KOPT-K1 (cell line): ENCODE measurements around the gene RPAP2.
"Not testable (repeated sequence)": the region's sequence is repeated elsewhere in the genome, so short reads cannot be mapped to it uniquely, and the experiment has no call there.

Source experiments
- H3K27ac ChIP-seq: fragments of 200-600 bp; sonication (generic); 2 replicates; pipeline ENCODE4 v1.5.1; 2016; ENCODE audit warnings: antibody characterized with exemption, mild to moderate bottlenecking, low read depth, low read length; ENCODE audit not compliant: poor library complexity, severe bottlenecking
- H3K36me3 ChIP-seq: fragments of 200-600 bp; sonication (generic); 2 replicates; pipeline ENCODE4 v1.5.1; 2017; ENCODE audit warnings: antibody characterized with exemption, mild to moderate bottlenecking, low read length, moderate library complexity; ENCODE audit not compliant: insufficient read depth
- H3K9me3 ChIP-seq: fragments of 200-600 bp; sonication (generic); 2 replicates; pipeline ENCODE4 v1.5.1; 2017; ENCODE audit warnings: antibody characterized with exemption, low read length, mild to moderate bottlenecking; ENCODE audit not compliant: insufficient read depth, poor library complexity, severe bottlenecking

The RPAP2 gene

GRCh38 chr1:92346866-92347640, 48.2 kb downstream of the RPAP2 start:
- H3K36me3 ChIP-seq, result peaks cover 63% of the 10 kb centered on the region
- peaks cover under 1% of the 10 kb centered on the region for H3K9me3 ChIP-seq
- H3K27ac ChIP-seq, result no peak overlapping the region

GRCh38 chr1:92352856-92353255, 54.0 kb downstream of the RPAP2 start:
- Histone ChIP-seq H3K27ac (no peak overlapping the region), H3K36me3 (peaks cover 67% of the 10 kb centered on the region), H3K9me3 (peaks cover 13% of the 10 kb centered on the region)

DNA sequence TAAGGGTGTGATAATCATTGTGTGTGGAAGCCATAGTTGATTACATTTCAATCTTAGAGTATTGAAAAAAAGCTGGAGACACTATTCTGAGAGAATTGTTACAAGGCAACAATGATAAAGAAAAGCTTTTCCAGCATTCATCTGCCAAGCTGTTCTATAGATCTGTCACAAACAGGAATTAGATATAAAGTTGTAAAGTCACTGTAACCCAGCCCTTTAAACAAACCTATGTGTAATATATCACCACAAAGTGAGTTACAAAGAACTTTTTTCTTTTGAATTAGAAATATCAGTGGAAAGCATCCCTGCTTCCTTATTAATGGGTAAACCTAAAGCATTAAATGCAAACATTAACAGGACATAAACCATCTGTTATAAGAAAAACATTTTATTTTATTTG, 55.4 kb downstream of the RPAP2 start:
- H3K36me3 ChIP-seq, result peaks cover 70% of the 10 kb centered on the region
- H3K9me3 ChIP-seq, result peaks cover 13% of the 10 kb centered on the region
- no peak overlapping the region for H3K27ac ChIP-seq

GRCh38 chr1:92356956-92357355, 58.1 kb downstream of the RPAP2 start:
- peaks cover 62% of the 10 kb centered on the region for H3K36me3 ChIP-seq
- peaks cover 13% of the 10 kb centered on the region for H3K9me3 ChIP-seq
- no peak overlapping the region for H3K27ac ChIP-seq

DNA sequence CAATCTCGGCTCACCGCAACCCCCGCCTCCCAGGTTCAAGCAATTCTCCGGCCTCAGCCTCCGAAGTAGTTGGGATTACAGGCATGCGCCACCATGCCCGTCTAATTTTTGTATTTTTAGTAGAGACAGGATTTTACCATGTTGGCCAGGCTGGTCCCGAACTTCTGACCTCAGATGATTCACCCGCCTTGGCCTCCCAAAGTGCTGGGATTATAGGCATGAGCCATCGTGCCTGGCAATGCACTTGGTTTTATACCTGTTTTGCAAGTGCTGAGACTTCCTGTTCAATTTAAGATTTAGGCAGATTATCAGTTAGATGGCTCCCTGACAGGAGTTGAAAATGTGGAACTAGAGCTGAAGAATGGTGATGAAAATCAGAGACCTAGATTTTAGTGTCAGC, 60.5 kb downstream of the RPAP2 start:
- H3K9me3 ChIP-seq, result not testable (repeated sequence)

DNA sequence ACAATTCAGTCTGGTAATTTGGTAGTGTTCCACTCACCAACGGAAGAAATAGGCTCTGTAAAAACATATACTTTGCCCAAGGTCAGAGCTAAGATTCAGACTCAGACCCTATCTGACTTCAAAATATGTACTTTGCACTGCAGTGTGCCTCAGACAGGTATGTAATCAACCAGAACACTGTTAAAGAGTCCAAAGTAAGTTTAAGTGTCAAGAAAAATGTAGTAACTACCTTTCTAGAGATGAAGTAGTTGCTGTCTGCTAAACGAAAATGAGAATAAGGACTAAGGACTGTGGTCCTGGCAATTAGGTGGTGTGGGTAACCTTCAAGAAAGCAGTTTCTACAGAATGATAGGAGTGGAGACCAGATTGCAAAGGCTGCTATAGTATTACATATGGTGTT, 61.1 kb downstream of the RPAP2 start:
- peaks cover 4% of the 10 kb centered on the region for H3K9me3 ChIP-seq
- H3K27ac ChIP-seq, result no peak overlapping the region
- peaks cover 39% of the 10 kb centered on the region for H3K36me3 ChIP-seq

More for the DNA sequence above, 60.5 kb downstream of the RPAP2 start:
- not testable (repeated sequence) for H3K27ac ChIP-seq
- H3K36me3 ChIP-seq, result peaks cover 39% of the 10 kb centered on the region

DNA sequence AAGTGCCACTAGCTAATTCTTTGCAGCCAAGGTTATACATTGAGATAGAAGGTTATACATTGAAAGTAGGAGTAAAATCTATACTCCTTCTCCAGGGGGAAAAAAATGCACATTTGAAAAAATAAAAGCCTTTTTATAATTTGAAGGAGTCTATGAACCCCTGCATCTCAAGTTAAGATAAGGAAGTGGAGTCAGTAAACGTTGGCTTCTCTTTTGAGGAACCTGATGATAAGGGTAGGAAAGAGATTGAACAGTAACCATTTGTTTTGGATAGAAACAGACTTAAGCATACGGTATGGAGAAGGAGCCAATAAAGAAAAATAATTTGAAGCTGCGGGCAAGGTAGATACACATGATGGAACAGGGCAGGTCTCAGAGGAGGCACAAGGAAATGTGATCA, 64.1 kb downstream of the RPAP2 start:
- H3K9me3 ChIP-seq, result no peaks in the 10 kb centered on the region
- no peak overlapping the region for H3K27ac ChIP-seq
- peaks cover 25% of the 10 kb centered on the region for H3K36me3 ChIP-seq

- H3K9me3 ChIP-seq, result no peaks in the 10 kb centered on the region
- no peak overlapping the region for H3K27ac ChIP-seq
- H3K36me3 ChIP-seq, result peaks cover 21% of the 10 kb centered on the region
These were observed 64.5 kb downstream of the RPAP2 start for GRCh38 chr1:92363401-92363800.

GRCh38 chr1:92365378-92366039, 66.7 kb downstream of the RPAP2 start:
- H3K9me3 ChIP-seq, result no peaks in the 10 kb centered on the region
- H3K36me3 ChIP-seq, result peaks cover 9% of the 10 kb centered on the region; the same call in 1 of the 2 replicates
- peak overlapping the region; percentile 6 for H3K27ac ChIP-seq

DNA sequence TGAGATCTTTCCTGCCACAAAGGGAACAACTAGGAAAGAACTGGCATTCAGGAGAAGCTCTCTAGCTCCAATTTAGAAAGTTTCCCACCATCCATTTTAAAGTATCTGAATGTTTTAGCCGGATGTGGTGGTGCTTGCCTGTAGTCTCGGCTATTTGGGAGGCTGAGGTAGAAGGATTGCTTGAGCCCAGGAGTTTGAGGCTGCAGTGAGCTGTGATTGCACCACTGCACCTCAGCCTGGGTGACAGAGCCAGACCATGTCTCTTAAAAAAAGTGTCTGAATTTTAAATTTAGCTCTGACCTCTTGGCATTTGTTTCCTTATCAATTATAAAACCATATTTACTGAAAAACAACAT, 67.2 kb downstream of the RPAP2 start:
- H3K27ac ChIP-seq, result peak overlapping the region; percentile 6
- no peaks in the 10 kb centered on the region for H3K9me3 ChIP-seq
- H3K36me3 ChIP-seq, result peaks cover 9% of the 10 kb centered on the region; the same call in 1 of the 2 replicates

- Histone ChIP-seq H3K9me3 (no peaks in the 10 kb centered on the region), H3K27ac (peak overlapping the region; percentile 36), H3K36me3 (peaks cover 6% of the 10 kb centered on the region; the same call in 1 of the 2 replicates)
These were observed 68.6 kb downstream of the RPAP2 start for GRCh38 chr1:92367496-92367895.

DNA sequence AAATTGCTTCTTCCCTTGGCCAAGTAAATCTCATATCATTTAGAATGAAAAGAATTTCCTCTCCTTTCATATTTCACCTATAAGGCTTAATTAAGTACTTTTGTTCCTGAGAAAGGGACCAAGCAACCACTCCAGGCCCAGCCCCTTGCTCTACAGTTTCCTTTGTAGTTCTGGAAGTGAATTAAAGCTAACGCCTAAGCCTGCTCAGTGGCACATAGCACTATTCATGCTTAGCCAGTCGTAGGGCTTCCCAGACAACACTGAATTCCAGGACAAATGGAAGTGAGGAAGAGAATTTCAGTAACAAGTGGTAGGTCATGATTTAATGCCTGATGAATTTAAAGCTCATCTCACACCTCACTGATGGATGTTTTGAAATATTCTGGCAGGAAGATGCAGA, 73.3 kb downstream of the RPAP2 start:
- H3K27ac ChIP-seq, result no peak overlapping the region
- H3K36me3 ChIP-seq, result peaks cover 6% of the 10 kb centered on the region; the same call in 1 of the 2 replicates
- no peaks in the 10 kb centered on the region for H3K9me3 ChIP-seq

DNA sequence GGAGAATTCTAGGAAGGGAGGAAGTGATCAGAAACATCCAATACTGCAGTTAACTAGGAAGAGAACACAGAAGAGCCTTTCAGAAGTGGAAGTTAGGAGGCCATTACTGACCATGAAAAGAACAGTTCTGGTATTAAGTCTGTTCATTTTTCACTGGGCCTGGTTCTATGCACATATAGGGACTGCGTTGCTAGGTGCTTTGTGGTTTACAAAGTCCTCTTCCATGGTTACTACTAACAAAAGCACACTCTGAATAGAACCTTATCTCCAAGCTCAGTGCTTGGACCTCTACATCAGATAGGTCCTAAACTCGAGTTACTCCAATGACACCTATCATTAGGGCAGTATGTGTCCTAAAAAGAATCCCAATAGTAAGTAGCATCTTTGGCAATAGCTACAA, 75.4 kb downstream of the RPAP2 start:
- peaks cover 6% of the 10 kb centered on the region; the same call in 1 of the 2 replicates for H3K36me3 ChIP-seq
- no peaks in the 10 kb centered on the region for H3K9me3 ChIP-seq
- no peak overlapping the region for H3K27ac ChIP-seq

DNA sequence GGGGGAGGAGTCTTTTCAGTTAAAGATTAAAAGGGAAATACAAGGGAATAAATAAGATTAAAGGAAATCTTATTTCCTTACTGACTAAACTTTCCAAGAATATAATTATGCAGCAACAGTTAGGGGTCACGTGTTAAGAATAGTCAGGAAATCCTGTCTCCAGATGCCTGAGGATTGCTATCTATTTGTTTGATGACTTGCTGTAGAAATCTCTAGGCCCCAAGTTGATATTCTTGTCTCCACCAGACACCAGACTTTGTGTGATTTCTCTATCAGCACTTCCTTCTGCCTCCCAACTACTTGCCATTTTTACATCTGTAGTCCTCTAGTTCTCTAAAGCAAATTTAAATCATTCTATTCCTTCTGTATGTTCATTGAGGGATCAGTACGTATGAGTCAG, 77.5 kb downstream of the RPAP2 start:
- peaks cover 5% of the 10 kb centered on the region; the same call in 1 of the 2 replicates for H3K36me3 ChIP-seq
- peak overlapping the region; percentile 50 for H3K27ac ChIP-seq
- H3K9me3 ChIP-seq, result no peaks in the 10 kb centered on the region

DNA sequence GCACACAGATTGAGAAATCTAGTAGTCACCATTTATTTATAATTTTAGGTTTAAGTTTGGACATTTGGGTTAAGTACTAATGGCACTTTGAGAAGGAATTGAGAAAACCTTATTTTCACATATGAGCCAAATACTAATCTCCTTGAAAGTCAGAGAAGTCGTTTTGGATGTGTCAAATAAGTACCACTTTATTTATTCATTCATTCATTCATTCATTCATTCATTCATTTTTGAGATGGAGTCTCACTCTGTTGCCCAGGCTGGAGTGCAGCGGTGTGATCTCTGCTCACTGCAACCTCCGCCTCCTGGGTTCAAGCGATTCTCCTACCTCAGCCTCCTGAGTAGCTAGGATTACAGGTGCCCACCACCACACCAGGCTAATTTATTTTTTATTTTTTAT, 79.1 kb downstream of the RPAP2 start:
- not testable (repeated sequence) for H3K9me3 ChIP-seq, H3K27ac ChIP-seq, H3K36me3 ChIP-seq

- no peak overlapping the region for H3K27ac ChIP-seq
- H3K9me3 ChIP-seq, result peaks cover 2% of the 10 kb centered on the region
- H3K36me3 ChIP-seq, result peaks cover 9% of the 10 kb centered on the region; the same call in 1 of the 2 replicates
These were observed 82.0 kb downstream of the RPAP2 start for GRCh38 chr1:92380867-92381266.
